HEK293 (cell line): ENCODE measurements around the gene CLCN2.

Experiments
- ATF2 ChIP-seq: fragments of 450-650 bp; formaldehyde crosslinking; IDR thresholded peaks from 2 replicates; pipeline ENCODE4 v1.5.1; 2016; ENCODE audit warnings: missing biosample characterization, missing genetic modification characterization, low read depth
- GLIS1 ChIP-seq: fragments of 450-650 bp; formaldehyde crosslinking; IDR thresholded peaks from 2 replicates; pipeline ENCODE4 v1.5.1; 2016; ENCODE audit warnings: missing biosample characterization, missing genetic modification characterization
- GLIS2 ChIP-seq: fragments of 450-650 bp; formaldehyde crosslinking; IDR thresholded peaks from 2 replicates; pipeline ENCODE4 v1.5.1; 2016; ENCODE audit warnings: missing biosample characterization, missing genetic modification characterization
- HIC1 ChIP-seq: fragments of 450-650 bp; formaldehyde crosslinking; IDR thresholded peaks from 2 replicates; pipeline ENCODE4 v1.5.1; 2016; ENCODE audit warnings: missing biosample characterization, missing genetic modification characterization
- HOXA7 ChIP-seq: sonication (generic); formaldehyde crosslinking; IDR thresholded peaks from 2 replicates; pipeline ENCODE4 v1.8.1; 2022; ENCODE audit warnings: missing genetic modification reagents, borderline replicate concordance
- SALL2 ChIP-seq: fragments of 450-650 bp; formaldehyde crosslinking; IDR thresholded peaks from 2 replicates; pipeline ENCODE4 v1.5.0; 2017; ENCODE audit warnings: missing biosample characterization, mild to moderate bottlenecking, missing genetic modification characterization, borderline replicate concordance
- SETDB1 ChIP-seq: IDR thresholded peaks from one replicate; pipeline ENCODE4 v1.6.1; 2017; ENCODE audit warnings: mild to moderate bottlenecking, low read length, moderate library complexity, mixed read lengths; ENCODE audit not compliant: insufficient read length
- ZBTB17 ChIP-seq: fragments of 450-650 bp; formaldehyde crosslinking; IDR thresholded peaks from 2 replicates; pipeline ENCODE4 v1.5.1; 2016; ENCODE audit warnings: missing biosample characterization, missing genetic modification characterization
- ZBTB26 ChIP-seq: fragments of 450-650 bp; formaldehyde crosslinking; optimal IDR thresholded peaks from 2 replicates; pipeline ENCODE3; 2016; ENCODE audit warnings: missing biosample characterization, mild to moderate bottlenecking, missing genetic modification characterization
- ZFP69B ChIP-seq: fragments of 450-650 bp; formaldehyde crosslinking; IDR thresholded peaks from 2 replicates; pipeline ENCODE4 v1.5.1; 2016; ENCODE audit warnings: missing biosample characterization, missing genetic modification characterization
- ZNF19 ChIP-seq: fragments of 450-650 bp; formaldehyde crosslinking; IDR thresholded peaks from 2 replicates; pipeline ENCODE4; 2016; ENCODE audit warnings: missing biosample characterization, missing genetic modification characterization, low read depth
- ZNF2 ChIP-seq: fragments of 450-650 bp; formaldehyde crosslinking; IDR thresholded peaks from 2 replicates; pipeline ENCODE4 v1.5.1; 2016; ENCODE audit warnings: missing biosample characterization, missing genetic modification characterization
- ZNF214 ChIP-seq: fragments of 450-650 bp; formaldehyde crosslinking; IDR thresholded peaks from 2 replicates; pipeline ENCODE4 v1.5.1; 2017; ENCODE audit warnings: missing biosample characterization, mild to moderate bottlenecking, missing genetic modification characterization, borderline replicate concordance
- ZNF221 ChIP-seq: fragments of 450-650 bp; formaldehyde crosslinking; IDR thresholded peaks from 2 replicates; pipeline ENCODE4 v1.5.1; 2017; ENCODE audit warnings: missing biosample characterization, missing genetic modification characterization, borderline replicate concordance
- ZNF37A ChIP-seq: fragments of 450-650 bp; IDR thresholded peaks from 2 replicates; pipeline ENCODE4 v1.5.1; 2018; ENCODE audit warnings: missing biosample characterization, missing genetic modification characterization
- ZNF391 ChIP-seq: fragments of 450-650 bp; formaldehyde crosslinking; IDR thresholded peaks from 2 replicates; pipeline ENCODE4 v1.5.1; 2016; ENCODE audit warnings: low read depth, missing biosample characterization, missing genetic modification characterization, borderline replicate concordance
- ZNF404 ChIP-seq: fragments of 450-650 bp; formaldehyde crosslinking; IDR thresholded peaks from 2 replicates; pipeline ENCODE4 v1.5.1; 2017; ENCODE audit warnings: missing biosample characterization, missing genetic modification characterization
- ZNF433 ChIP-seq: fragments of 450-650 bp; formaldehyde crosslinking; IDR thresholded peaks from 2 replicates; pipeline ENCODE4 v1.5.1; 2016; ENCODE audit warnings: missing biosample characterization, missing genetic modification characterization, low read depth
- ZNF488 ChIP-seq: fragments of 450-650 bp; formaldehyde crosslinking; IDR thresholded peaks from 2 replicates; pipeline ENCODE4 v1.5.1; 2016; ENCODE audit warnings: missing biosample characterization, missing genetic modification characterization
- ZNF549 ChIP-seq: fragments of 450-650 bp; IDR thresholded peaks from 2 replicates; pipeline ENCODE4 v1.5.1; 2018; ENCODE audit warnings: missing biosample characterization, missing genetic modification characterization, mild to moderate bottlenecking, inconsistent platforms, moderate library complexity
- ZNF560 ChIP-seq: fragments of 450-650 bp; formaldehyde crosslinking; IDR thresholded peaks from 2 replicates; pipeline ENCODE4 v1.5.1; 2017; ENCODE audit warnings: missing biosample characterization, missing genetic modification characterization, borderline replicate concordance
- ZNF621 ChIP-seq: fragments of 450-650 bp; formaldehyde crosslinking; IDR thresholded peaks from 2 replicates; pipeline ENCODE4 v1.5.1; 2017; ENCODE audit warnings: missing biosample characterization, missing genetic modification characterization
- ZNF654 ChIP-seq: fragments of 450-650 bp; formaldehyde crosslinking; IDR thresholded peaks from 2 replicates; pipeline ENCODE4 v1.5.1; 2016; ENCODE audit warnings: low read depth, missing biosample characterization, missing genetic modification characterization
- ZNF658 ChIP-seq: fragments of 450-650 bp; formaldehyde crosslinking; IDR thresholded peaks from 2 replicates; pipeline ENCODE4; 2016; ENCODE audit warnings: missing biosample characterization, missing genetic modification characterization
- ZNF670 ChIP-seq: fragments of 450-650 bp; formaldehyde crosslinking; IDR thresholded peaks from 2 replicates; pipeline ENCODE4 v1.5.1; 2016; ENCODE audit warnings: missing biosample characterization, missing genetic modification characterization, low read depth
- ZNF785 ChIP-seq: fragments of 450-650 bp; formaldehyde crosslinking; IDR thresholded peaks from 2 replicates; pipeline ENCODE4 v1.5.1; 2016; ENCODE audit warnings: missing biosample characterization, missing genetic modification characterization
- ZSCAN23 ChIP-seq: fragments of 450-650 bp; formaldehyde crosslinking; IDR thresholded peaks from 2 replicates; pipeline ENCODE4 v1.5.1; 2016; ENCODE audit warnings: missing biosample characterization, missing genetic modification characterization
- ZSCAN30 ChIP-seq: fragments of 450-650 bp; IDR thresholded peaks from 2 replicates; pipeline ENCODE4 v1.5.1; 2018; ENCODE audit warnings: missing biosample characterization, mild to moderate bottlenecking, missing genetic modification characterization, moderate library complexity
- ZXDB ChIP-seq: fragments of 450-650 bp; formaldehyde crosslinking; IDR thresholded peaks from 2 replicates; pipeline ENCODE4 v1.5.1; 2016; ENCODE audit warnings: missing biosample characterization, missing genetic modification characterization
- TF ChIP-seq, protein P1 (sequence below): fragments of 450-650 bp; formaldehyde crosslinking; IDR thresholded peaks from 2 replicates; pipeline ENCODE4 v1.5.1; 2016; ENCODE audit warnings: missing biosample characterization, missing genetic modification characterization
- TF ChIP-seq, protein P2 (sequence below): fragments of 450-650 bp; formaldehyde crosslinking; IDR thresholded peaks from 2 replicates; pipeline ENCODE4 v1.5.1; 2016; ENCODE audit warnings: missing biosample characterization, missing genetic modification characterization

The CLCN2 gene

GRCh38 chr3:184335661-184336546 lies 25.5 kb downstream of the CLCN2 start (continued):
- TF ChIP-seq, protein P1, sequence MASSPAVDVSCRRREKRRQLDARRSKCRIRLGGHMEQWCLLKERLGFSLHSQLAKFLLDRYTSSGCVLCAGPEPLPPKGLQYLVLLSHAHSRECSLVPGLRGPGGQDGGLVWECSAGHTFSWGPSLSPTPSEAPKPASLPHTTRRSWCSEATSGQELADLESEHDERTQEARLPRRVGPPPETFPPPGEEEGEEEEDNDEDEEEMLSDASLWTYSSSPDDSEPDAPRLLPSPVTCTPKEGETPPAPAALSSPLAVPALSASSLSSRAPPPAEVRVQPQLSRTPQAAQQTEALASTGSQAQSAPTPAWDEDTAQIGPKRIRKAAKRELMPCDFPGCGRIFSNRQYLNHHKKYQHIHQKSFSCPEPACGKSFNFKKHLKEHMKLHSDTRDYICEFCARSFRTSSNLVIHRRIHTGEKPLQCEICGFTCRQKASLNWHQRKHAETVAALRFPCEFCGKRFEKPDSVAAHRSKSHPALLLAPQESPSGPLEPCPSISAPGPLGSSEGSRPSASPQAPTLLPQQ, result no peak
- TF ChIP-seq SALL2 (tag by site-specific recombination), result no peak
- TF ChIP-seq ZNF621 (tag by site-specific recombination), result no peak
- peak; percentile 72; the same call in 1 of the 2 replicates for TF ChIP-seq GLIS2 (tag by site-specific recombination)
- no peak for TF ChIP-seq ZSCAN23 (tag by site-specific recombination)
- peak; percentile 9; the same call in 1 of the 2 replicates for TF ChIP-seq ZNF2 (tag by site-specific recombination)
- TF ChIP-seq ZNF433 (tag by site-specific recombination), result no peak
- no peak for TF ChIP-seq ZNF654
- TF ChIP-seq ZNF391 (tag by site-specific recombination), result no peak
- TF ChIP-seq ZNF670 (tag by site-specific recombination), result no peak
- TF ChIP-seq, protein P2, sequence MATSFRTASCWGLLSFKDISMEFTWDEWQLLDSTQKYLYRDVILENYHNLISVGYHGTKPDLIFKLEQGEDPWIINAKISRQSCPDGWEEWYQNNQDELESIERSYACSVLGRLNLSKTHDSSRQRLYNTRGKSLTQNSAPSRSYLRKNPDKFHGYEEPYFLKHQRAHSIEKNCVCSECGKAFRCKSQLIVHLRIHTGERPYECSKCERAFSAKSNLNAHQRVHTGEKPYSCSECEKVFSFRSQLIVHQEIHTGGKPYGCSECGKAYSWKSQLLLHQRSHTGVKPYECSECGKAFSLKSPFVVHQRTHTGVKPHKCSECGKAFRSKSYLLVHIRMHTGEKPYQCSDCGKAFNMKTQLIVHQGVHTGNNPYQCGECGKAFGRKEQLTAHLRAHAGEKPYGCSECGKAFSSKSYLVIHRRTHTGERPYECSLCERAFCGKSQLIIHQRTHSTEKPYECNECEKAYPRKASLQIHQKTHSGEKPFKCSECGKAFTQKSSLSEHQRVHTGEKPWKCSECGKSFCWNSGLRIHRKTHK (tag by site-specific recombination), result no peak
- TF ChIP-seq HOXA7 (CRISPR knock-in tag), result no peak
- TF ChIP-seq ZNF785 (tag by site-specific recombination), result no peak
- TF ChIP-seq ZNF19 (tag by site-specific recombination), result no peak
- no peak for TF ChIP-seq ZNF214 (tag by site-specific recombination)
- no peak for TF ChIP-seq ZNF37A (tag by site-specific recombination)
- 0 out of 2 replicates have a peak, but pooled peaks have one; percentile 26 for TF ChIP-seq ZSCAN30 (tag by site-specific recombination)
- no peak for TF ChIP-seq ZNF221 (tag by site-specific recombination)
- TF ChIP-seq ZNF560, result no peak
- no peak for TF ChIP-seq ZFP69B
- TF ChIP-seq HIC1 (tag by site-specific recombination), result peak; percentile 81
- TF ChIP-seq ZXDB (tag by site-specific recombination), result peak; percentile 74; the same call in 1 of the 2 replicates
- no peak for TF ChIP-seq ZNF404 (tag by site-specific recombination)
- TF ChIP-seq ZNF658 (tag by site-specific recombination), result no peak
- TF ChIP-seq ZBTB17, result peak; percentile 77
- no peak for TF ChIP-seq ZNF488 (tag by site-specific recombination)
- TF ChIP-seq SETDB1, result no peak
- peak; percentile 30; the same call in 1 of the 2 replicates for TF ChIP-seq GLIS1
- TF ChIP-seq ATF2, result peak; percentile 96
- no peak for TF ChIP-seq ZNF549 (tag by site-specific recombination)
- TF ChIP-seq ZBTB26 (tag by site-specific recombination), result peak; percentile 94
